ENCODE results near the gene PHB1.
A peak's percentile ranks its signal among the peaks of the same experiment; 100 is the strongest.

The PHB1 gene

DNA sequence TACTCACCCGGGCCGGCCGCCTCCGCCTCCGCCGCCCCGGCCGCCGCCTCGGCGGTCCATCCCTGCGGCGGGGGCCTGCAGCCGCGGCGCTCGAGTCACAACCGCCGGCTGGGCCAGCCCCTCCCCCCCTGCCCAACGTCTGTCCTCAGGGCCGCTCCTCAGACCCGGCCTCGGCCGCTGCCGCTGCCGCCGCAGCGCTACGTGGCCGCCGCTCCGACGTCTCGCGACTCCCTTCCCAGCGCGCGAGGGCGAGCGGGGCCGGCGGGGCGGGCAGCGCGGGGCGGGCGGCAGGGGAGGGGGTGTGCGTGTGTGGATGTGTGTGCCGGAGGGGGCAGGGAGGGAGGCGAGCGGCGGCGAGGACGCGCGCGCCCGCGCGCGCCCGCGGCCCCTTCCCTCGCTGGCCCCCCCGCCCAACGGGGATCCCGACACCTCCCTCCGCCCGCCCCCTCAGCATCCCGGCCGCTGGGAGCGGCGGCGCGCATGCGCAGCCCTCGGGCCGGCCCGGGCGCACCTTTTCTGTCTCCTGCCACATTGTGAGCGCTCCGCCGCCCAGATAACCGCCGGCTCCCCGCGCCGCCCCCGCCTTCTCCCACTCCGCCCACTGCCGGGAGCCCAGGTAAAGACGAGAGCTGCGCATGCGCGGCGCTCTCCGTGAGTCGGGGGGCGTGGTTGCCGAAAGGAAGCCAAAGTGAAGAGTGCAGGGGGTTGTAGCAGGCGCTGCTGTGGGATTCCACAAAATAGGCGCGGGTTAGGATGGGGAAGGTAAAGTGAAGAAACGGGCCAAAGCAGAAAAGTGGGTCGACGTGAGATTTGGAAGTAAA is 52.6 kb downstream of the PHB1 start, which contains the start of gene ZNF652:
TSS of gene ZNF652 (minus strand) at position 349 of the 821 bp plus-strand sequence. CDS start 44,525 bp downstream, outside the sequence.
- ChIA-PET CTCF (interaction anchor here (0.7 to 11.1 kb wide), 4 partner anchors 27 to 194 kb away, joined by 4 to 91 read pairs (median 7); no protein-coding TSS in a partner anchor), POLR2A (interaction anchor here (0.7 to 1.5 kb wide), 9 partner anchors 11 to 53 kb away, joined by 3 to 4 read pairs (median 3); partner anchors contain the start of gene PHB1)
- peak within 1 kb of the TSS; percentile 98 for H3K27ac ChIP-seq (ENCODE audit: extremely low read depth, low read depth, low read length)
- H3K36me3 ChIP-seq (ENCODE audit: control insufficient read depth in 2 of 2, insufficient read depth in 1 of 2, low read length in 2 of 2), result no peaks in the 10 kb centered on the region
- H3K4me1 ChIP-seq (ENCODE audit: control insufficient read depth, insufficient read depth, low read length), result peaks cover 32% of the 10 kb centered on the region
- no peaks in the 10 kb centered on the region for H3K9me3 ChIP-seq (ENCODE audit: control insufficient read depth, insufficient read depth, low read depth, low read length)
- H3K4me3 ChIP-seq (ENCODE audit: low read depth, low read length), result peak within 1 kb of the TSS; percentile 94
- TF ChIP-seq, protein P1, sequence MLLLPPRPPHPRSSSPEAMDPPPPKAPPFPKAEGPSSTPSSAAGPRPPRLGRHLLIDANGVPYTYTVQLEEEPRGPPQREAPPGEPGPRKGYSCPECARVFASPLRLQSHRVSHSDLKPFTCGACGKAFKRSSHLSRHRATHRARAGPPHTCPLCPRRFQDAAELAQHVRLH (tag by site-specific recombination; IDR thresholded peaks at IDR 0.05), result no peak
- TF ChIP-seq, protein P2, sequence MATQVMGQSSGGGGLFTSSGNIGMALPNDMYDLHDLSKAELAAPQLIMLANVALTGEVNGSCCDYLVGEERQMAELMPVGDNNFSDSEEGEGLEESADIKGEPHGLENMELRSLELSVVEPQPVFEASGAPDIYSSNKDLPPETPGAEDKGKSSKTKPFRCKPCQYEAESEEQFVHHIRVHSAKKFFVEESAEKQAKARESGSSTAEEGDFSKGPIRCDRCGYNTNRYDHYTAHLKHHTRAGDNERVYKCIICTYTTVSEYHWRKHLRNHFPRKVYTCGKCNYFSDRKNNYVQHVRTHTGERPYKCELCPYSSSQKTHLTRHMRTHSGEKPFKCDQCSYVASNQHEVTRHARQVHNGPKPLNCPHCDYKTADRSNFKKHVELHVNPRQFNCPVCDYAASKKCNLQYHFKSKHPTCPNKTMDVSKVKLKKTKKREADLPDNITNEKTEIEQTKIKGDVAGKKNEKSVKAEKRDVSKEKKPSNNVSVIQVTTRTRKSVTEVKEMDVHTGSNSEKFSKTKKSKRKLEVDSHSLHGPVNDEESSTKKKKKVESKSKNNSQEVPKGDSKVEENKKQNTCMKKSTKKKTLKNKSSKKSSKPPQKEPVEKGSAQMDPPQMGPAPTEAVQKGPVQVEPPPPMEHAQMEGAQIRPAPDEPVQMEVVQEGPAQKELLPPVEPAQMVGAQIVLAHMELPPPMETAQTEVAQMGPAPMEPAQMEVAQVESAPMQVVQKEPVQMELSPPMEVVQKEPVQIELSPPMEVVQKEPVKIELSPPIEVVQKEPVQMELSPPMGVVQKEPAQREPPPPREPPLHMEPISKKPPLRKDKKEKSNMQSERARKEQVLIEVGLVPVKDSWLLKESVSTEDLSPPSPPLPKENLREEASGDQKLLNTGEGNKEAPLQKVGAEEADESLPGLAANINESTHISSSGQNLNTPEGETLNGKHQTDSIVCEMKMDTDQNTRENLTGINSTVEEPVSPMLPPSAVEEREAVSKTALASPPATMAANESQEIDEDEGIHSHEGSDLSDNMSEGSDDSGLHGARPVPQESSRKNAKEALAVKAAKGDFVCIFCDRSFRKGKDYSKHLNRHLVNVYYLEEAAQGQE (tag by site-specific recombination; IDR thresholded peaks at IDR 0.05), result no peak
- TF ChIP-seq ZNF596 (tag by site-specific recombination; IDR thresholded peaks at IDR 0.05) (no peak), TRIM28 (IDR thresholded peaks at IDR 0.05; ENCODE audit: borderline replicate concordance, low read length) (no peak), ZNF16 (tag by site-specific recombination; IDR thresholded peaks at IDR 0.05; ENCODE audit: low read depth) (no peak), ZNF214 (tag by site-specific recombination; IDR thresholded peaks at IDR 0.05; ENCODE audit: borderline replicate concordance) (no peak), SP7 (tag by site-specific recombination; IDR thresholded peaks at IDR 0.05) (peak; percentile 29; the same call in 1 of the 2 replicates), ZNF521 (tag by site-specific recombination; IDR thresholded peaks at IDR 0.05) (no peak), ZNF335 (tag by site-specific recombination; conservative IDR thresholded peaks at IDR 0.05) (peak; percentile 65), ZNF76 (tag by site-specific recombination; IDR thresholded peaks at IDR 0.05; ENCODE audit: borderline replicate concordance, low read depth) (no peak), BCL11B (tag by site-specific recombination; IDR thresholded peaks at IDR 0.05; ENCODE audit: low read depth) (no peak), ZNF670 (tag by site-specific recombination; IDR thresholded peaks at IDR 0.05; ENCODE audit: low read depth) (no peak), ZNF837 (tag by site-specific recombination; IDR thresholded peaks at IDR 0.05) (no peak), ZNF624 (tag by site-specific recombination; IDR thresholded peaks at IDR 0.05) (no peak), ZNF184 (tag by site-specific recombination; IDR thresholded peaks at IDR 0.05) (no peak), ZBTB17 (tag by site-specific recombination; IDR thresholded peaks at IDR 0.05) (peak; percentile 55), ZNF600 (tag by site-specific recombination; IDR thresholded peaks at IDR 0.05) (0 out of 2 replicates have a peak, but pooled peaks have one; percentile 55), ZEB2 (tag by site-specific recombination; IDR thresholded peaks at IDR 0.05) (peak; percentile 76)
- TF ChIP-seq, protein P3, sequence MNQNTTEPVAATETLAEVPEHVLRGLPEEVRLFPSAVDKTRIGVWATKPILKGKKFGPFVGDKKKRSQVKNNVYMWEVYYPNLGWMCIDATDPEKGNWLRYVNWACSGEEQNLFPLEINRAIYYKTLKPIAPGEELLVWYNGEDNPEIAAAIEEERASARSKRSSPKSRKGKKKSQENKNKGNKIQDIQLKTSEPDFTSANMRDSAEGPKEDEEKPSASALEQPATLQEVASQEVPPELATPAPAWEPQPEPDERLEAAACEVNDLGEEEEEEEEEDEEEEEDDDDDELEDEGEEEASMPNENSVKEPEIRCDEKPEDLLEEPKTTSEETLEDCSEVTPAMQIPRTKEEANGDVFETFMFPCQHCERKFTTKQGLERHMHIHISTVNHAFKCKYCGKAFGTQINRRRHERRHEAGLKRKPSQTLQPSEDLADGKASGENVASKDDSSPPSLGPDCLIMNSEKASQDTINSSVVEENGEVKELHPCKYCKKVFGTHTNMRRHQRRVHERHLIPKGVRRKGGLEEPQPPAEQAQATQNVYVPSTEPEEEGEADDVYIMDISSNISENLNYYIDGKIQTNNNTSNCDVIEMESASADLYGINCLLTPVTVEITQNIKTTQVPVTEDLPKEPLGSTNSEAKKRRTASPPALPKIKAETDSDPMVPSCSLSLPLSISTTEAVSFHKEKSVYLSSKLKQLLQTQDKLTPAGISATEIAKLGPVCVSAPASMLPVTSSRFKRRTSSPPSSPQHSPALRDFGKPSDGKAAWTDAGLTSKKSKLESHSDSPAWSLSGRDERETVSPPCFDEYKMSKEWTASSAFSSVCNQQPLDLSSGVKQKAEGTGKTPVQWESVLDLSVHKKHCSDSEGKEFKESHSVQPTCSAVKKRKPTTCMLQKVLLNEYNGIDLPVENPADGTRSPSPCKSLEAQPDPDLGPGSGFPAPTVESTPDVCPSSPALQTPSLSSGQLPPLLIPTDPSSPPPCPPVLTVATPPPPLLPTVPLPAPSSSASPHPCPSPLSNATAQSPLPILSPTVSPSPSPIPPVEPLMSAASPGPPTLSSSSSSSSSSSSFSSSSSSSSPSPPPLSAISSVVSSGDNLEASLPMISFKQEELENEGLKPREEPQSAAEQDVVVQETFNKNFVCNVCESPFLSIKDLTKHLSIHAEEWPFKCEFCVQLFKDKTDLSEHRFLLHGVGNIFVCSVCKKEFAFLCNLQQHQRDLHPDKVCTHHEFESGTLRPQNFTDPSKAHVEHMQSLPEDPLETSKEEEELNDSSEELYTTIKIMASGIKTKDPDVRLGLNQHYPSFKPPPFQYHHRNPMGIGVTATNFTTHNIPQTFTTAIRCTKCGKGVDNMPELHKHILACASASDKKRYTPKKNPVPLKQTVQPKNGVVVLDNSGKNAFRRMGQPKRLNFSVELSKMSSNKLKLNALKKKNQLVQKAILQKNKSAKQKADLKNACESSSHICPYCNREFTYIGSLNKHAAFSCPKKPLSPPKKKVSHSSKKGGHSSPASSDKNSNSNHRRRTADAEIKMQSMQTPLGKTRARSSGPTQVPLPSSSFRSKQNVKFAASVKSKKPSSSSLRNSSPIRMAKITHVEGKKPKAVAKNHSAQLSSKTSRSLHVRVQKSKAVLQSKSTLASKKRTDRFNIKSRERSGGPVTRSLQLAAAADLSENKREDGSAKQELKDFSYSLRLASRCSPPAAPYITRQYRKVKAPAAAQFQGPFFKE (tag by site-specific recombination; IDR thresholded peaks at IDR 0.05; ENCODE audit: borderline replicate concordance), result no peak
- TF ChIP-seq, protein P4, sequence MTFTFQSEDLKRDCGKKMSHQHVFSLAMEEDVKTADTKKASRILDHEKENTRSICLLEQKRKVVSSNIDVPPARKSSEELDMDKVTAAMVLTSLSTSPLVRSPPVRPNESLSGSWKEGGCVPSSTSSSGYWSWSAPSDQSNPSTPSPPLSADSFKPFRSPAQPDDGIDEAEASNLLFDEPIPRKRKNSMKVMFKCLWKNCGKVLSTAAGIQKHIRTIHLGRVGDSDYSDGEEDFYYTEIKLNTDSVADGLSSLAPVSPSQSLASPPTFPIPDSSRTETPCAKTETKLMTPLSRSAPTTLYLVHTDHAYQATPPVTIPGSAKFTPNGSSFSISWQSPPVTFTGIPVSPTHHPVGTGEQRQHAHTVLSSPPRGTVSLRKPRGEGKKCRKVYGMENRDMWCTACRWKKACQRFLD (tag by site-specific recombination; IDR thresholded peaks at IDR 0.05), result no peak
- TF ChIP-seq, protein P5, sequence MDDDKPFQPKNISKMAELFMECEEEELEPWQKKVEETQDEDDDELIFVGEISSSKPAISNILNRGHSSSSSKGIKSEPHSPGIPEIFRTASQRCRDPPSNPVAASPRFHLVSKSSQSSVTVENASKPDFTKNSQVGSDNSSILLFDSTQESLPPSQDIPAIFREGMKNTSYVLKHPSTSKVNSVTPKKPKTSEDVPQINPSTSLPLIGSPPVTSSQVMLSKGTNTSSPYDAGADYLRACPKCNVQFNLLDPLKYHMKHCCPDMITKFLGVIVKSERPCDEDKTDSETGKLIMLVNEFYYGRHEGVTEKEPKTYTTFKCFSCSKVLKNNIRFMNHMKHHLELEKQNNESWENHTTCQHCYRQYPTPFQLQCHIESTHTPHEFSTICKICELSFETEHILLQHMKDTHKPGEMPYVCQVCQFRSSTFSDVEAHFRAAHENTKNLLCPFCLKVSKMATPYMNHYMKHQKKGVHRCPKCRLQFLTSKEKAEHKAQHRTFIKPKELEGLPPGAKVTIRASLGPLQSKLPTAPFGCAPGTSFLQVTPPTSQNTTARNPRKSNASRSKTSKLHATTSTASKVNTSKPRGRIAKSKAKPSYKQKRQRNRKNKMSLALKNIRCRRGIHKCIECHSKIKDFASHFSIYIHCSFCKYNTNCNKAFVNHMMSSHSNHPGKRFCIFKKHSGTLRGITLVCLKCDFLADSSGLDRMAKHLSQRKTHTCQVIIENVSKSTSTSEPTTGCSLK (tag by site-specific recombination; IDR thresholded peaks at IDR 0.05), result no peak
- TF ChIP-seq, protein P6, sequence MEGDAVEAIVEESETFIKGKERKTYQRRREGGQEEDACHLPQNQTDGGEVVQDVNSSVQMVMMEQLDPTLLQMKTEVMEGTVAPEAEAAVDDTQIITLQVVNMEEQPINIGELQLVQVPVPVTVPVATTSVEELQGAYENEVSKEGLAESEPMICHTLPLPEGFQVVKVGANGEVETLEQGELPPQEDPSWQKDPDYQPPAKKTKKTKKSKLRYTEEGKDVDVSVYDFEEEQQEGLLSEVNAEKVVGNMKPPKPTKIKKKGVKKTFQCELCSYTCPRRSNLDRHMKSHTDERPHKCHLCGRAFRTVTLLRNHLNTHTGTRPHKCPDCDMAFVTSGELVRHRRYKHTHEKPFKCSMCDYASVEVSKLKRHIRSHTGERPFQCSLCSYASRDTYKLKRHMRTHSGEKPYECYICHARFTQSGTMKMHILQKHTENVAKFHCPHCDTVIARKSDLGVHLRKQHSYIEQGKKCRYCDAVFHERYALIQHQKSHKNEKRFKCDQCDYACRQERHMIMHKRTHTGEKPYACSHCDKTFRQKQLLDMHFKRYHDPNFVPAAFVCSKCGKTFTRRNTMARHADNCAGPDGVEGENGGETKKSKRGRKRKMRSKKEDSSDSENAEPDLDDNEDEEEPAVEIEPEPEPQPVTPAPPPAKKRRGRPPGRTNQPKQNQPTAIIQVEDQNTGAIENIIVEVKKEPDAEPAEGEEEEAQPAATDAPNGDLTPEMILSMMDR (tag by site-specific recombination; IDR thresholded peaks at IDR 0.05), result no peak
